ENCODE measurements around the gene TKTL1. TPM values are rescaled to one million over a fixed set of nuclear protein-coding genes. Genes with fewer than 3 reads are reported as not detected.
A peak's percentile ranks its signal among the peaks of the same experiment; 100 is the strongest.

The TKTL1 gene
- total RNA-seq, 1 donor from 2014 or later = not detected

DNA sequence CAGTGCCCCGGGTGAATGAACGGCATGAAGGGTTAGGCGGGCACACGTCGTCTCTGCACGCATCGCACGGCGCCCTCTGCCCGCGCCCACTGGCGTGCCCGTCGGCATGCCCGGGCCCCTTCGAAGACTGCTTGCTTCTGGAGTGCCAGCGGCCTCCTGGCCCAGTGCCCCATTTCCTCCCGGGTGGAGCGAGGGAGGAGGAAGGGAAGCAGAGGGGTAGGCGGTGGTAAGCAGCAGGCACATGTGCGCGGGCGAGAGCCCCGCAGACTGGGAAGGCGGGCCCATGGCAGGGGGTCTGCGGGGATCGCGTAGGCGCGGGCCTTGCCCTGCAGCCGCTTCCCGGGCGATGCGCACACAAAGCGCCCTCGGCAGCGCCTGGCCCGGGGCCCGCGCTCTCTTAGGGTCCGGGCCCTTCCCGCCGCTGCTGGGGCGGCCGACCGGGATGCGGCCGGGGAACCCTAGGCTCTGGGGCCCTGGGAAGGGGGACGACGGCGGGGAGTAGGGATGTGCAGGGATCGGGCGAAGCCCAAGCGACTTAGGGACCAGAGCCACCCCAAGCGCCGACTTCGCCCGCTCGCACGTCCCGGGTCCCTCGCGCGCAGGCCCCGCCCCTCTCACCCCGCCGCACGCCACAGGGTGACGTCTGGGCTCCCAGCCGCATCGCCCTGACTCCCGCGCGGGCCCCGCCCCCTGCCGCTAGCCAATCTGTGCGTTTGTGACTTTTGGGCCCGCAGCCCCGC lies 82.6 kb downstream of the TKTL1 start:
- H3K27ac Mint-ChIP-seq = no peak overlapping the region
- H3K9me3 Mint-ChIP-seq = peaks cover 14% of the 10 kb centered on the region
- Histone ChIP-seq H3K27me3 (peaks cover 11% of the 10 kb centered on the region), H3K4me3 (peak overlapping the region; percentile 50), H2AFZ (replicated peaks) (no peak overlapping the region), H4K20me1 (ENCODE audit: low read depth) (peaks cover 16% of the 10 kb centered on the region), H3K4me2 (peak overlapping the region; percentile 80), H3F3A (ENCODE audit: low read depth) (peaks cover 26% of the 10 kb centered on the region), H3K9ac (peak overlapping the region; percentile 71), H3K4me1 (peaks cover 4% of the 10 kb centered on the region), H3K36me3 (no peaks in the 10 kb centered on the region), H3K9me3 (ENCODE audit: low read depth) (no peaks in the 10 kb centered on the region), H3K79me2 (ENCODE audit: low read depth) (peaks cover 18% of the 10 kb centered on the region), H3K27ac (peak overlapping the region; percentile 97)
- TF ChIP-seq, protein P1, sequence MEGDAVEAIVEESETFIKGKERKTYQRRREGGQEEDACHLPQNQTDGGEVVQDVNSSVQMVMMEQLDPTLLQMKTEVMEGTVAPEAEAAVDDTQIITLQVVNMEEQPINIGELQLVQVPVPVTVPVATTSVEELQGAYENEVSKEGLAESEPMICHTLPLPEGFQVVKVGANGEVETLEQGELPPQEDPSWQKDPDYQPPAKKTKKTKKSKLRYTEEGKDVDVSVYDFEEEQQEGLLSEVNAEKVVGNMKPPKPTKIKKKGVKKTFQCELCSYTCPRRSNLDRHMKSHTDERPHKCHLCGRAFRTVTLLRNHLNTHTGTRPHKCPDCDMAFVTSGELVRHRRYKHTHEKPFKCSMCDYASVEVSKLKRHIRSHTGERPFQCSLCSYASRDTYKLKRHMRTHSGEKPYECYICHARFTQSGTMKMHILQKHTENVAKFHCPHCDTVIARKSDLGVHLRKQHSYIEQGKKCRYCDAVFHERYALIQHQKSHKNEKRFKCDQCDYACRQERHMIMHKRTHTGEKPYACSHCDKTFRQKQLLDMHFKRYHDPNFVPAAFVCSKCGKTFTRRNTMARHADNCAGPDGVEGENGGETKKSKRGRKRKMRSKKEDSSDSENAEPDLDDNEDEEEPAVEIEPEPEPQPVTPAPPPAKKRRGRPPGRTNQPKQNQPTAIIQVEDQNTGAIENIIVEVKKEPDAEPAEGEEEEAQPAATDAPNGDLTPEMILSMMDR (IDR thresholded peaks at IDR 0.05) = no peak
- no peak for TF ChIP-seq EZH2phosphoT487 (IDR thresholded peaks at IDR 0.05)
- no peak for TF ChIP-seq EZH2 (IDR thresholded peaks at IDR 0.05)
- no peak for DNase-seq (ENCODE audit: low spot score)
- H3K4me3 Mint-ChIP-seq = peak overlapping the region; percentile 89
- H3K27me3 Mint-ChIP-seq (ENCODE audit: insufficient read depth, low read depth) = peaks cover 3% of the 10 kb centered on the region
- H3K36me3 Mint-ChIP-seq = peaks cover 2% of the 10 kb centered on the region
- H3K4me1 Mint-ChIP-seq = peaks cover 17% of the 10 kb centered on the region

DNA sequence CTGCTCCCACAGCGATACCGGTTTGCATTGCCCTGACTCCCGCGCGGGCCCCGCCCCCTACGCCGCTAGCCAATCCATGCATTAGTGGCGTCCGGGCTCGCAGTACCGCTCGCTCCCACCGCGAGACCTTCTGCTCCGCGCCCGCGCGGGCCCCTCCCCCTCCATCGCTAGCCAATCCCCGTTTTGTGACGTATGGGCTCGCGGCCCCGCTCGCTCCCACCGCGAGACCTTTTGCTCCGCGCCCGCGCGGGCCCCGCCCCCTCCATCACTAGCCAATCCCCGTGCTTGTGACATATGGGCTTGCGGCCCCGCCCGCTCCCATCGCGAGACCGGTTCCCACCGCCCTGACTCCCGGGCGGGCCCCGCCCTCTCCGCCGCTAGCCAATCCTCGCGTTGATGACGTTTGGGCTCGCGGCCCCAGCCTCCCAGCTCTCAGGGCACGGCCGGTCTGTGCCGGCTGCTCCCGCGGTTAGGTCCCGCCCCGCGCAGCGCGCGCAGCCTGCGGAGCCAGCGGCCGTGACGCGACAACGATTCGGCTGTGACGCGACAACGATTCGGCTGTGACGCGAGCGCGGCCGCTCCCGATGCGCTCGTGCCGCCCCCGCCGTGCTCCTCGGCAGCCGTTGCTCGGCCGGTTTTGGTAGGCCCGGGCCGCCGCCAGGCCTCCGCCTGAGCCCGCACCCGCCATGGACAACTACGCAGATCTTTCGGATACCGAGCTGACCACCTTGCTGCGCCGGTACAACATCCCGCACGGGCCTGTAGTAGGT lies 83.4 kb downstream of the TKTL1 start, which contains the start of gene EMD:
EMD (plus strand) TSS at position 497 of the 770 bp plus-strand sequence; CDS start at position 687, 190 bp downstream.
- no peaks in the 10 kb centered on the region for H3K27me3 Mint-ChIP-seq (ENCODE audit: insufficient read depth, low read depth)
- peak; percentile 97 for DNase-seq (ENCODE audit: low spot score)
- peaks cover 26% of the 10 kb centered on the region for H3F3A ChIP-seq (ENCODE audit: low read depth)
- H4K20me1 ChIP-seq (ENCODE audit: low read depth) = peaks cover 14% of the 10 kb centered on the region
- peaks cover 4% of the 10 kb centered on the region for H3K4me1 ChIP-seq
- peaks cover 18% of the 10 kb centered on the region for H3K79me2 ChIP-seq (ENCODE audit: low read depth)
- peak within 1 kb of the TSS; percentile 80 for H3K4me2 ChIP-seq
- H3K9me3 ChIP-seq (ENCODE audit: low read depth) = no peaks in the 10 kb centered on the region
- H3K36me3 ChIP-seq = no peaks in the 10 kb centered on the region
- no peak within 1 kb of the TSS for H2AFZ ChIP-seq (replicated peaks)
- peak within 1 kb of the TSS; percentile 76 for H3K4me3 ChIP-seq
- H3K27ac Mint-ChIP-seq = no peak within 1 kb of the TSS
- H3K4me1 Mint-ChIP-seq = peaks cover 14% of the 10 kb centered on the region
- TF ChIP-seq EZH2 (IDR thresholded peaks at IDR 0.05) (no peak), EZH2phosphoT487 (IDR thresholded peaks at IDR 0.05) (no peak)
- TF ChIP-seq, protein P1 (IDR thresholded peaks at IDR 0.05) = no peak
- peaks cover 19% of the 10 kb centered on the region for H3K9me3 Mint-ChIP-seq
- peak within 1 kb of the TSS; percentile 89 for H3K4me3 Mint-ChIP-seq
- peak within 1 kb of the TSS; percentile 97 for H3K27ac ChIP-seq
- peaks cover 2% of the 10 kb centered on the region for H3K36me3 Mint-ChIP-seq
- H3K27me3 ChIP-seq = peaks cover 11% of the 10 kb centered on the region
- H3K9ac ChIP-seq = peak within 1 kb of the TSS; percentile 98

DNA sequence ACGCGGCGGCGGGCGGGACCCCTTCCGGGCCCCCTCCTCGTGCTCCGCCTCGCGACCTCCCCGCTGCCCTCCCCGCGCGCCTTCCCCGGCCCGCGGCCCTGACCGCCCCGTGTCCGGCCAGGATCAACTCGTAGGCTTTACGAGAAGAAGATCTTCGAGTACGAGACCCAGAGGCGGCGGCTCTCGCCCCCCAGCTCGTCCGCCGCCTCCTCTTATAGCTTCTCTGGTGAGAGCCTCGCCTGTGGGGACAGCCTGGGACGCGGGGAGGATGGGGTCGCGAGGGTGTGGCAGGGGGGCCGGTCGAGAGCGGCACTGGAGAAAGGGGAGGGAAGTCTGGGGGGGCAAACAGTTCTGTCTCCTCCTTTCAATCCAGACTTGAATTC lies 84.0 kb downstream of the TKTL1 start:
- TF ChIP-seq EZH2phosphoT487 (IDR thresholded peaks at IDR 0.05) (no peak), EZH2 (IDR thresholded peaks at IDR 0.05) (no peak)
- TF ChIP-seq, protein P1 (IDR thresholded peaks at IDR 0.05) = no peak
- H3K4me3 ChIP-seq = peak overlapping the region; percentile 76
- peaks cover 10% of the 10 kb centered on the region for H3K27me3 ChIP-seq
- Mint-ChIP-seq H3K27ac (no peak overlapping the region), H3K4me1 (peaks cover 14% of the 10 kb centered on the region), H3K9me3 (peaks cover 19% of the 10 kb centered on the region), H3K4me3 (peak overlapping the region; percentile 89), H3K36me3 (peaks cover 2% of the 10 kb centered on the region), H3K27me3 (ENCODE audit: insufficient read depth, low read depth) (peaks cover 3% of the 10 kb centered on the region)
- H3K9me3 ChIP-seq (ENCODE audit: low read depth) = no peaks in the 10 kb centered on the region
- DNase-seq (ENCODE audit: low spot score) = no peak
- peak overlapping the region; percentile 77 for H3K4me2 ChIP-seq
- peak overlapping the region; percentile 96 for H3K27ac ChIP-seq
- no peak overlapping the region for H2AFZ ChIP-seq (replicated peaks)
- H3K4me1 ChIP-seq = peaks cover 4% of the 10 kb centered on the region
- no peaks in the 10 kb centered on the region for H3K36me3 ChIP-seq
- H3F3A ChIP-seq (ENCODE audit: low read depth) = peaks cover 26% of the 10 kb centered on the region
- peaks cover 14% of the 10 kb centered on the region for H4K20me1 ChIP-seq (ENCODE audit: low read depth)
- H3K79me2 ChIP-seq (ENCODE audit: low read depth) = peaks cover 18% of the 10 kb centered on the region
- peak overlapping the region; percentile 98 for H3K9ac ChIP-seq

Other genes starting within 250 kb of the TKTL1 start
- 26.7 and 32.4 TPM in 2 replicates for gene MECP2, start 198.1 kb upstream of the TKTL1 start, total RNA-seq (ENCODE audit: low replicate concordance)
- gene OPN1LW, start 151.6 kb upstream of the TKTL1 start, total RNA-seq (ENCODE audit: low replicate concordance) = not detected in 2 replicates
- gene OPN1MW, start 113.2 kb upstream of the TKTL1 start, total RNA-seq (ENCODE audit: low replicate concordance) = not detected in 2 replicates
- gene OPN1MW2, start 76.0 kb upstream of the TKTL1 start, total RNA-seq (ENCODE audit: low replicate concordance) = not detected in 2 replicates
- not detected in 2 replicates for gene OPN1MW3, start 38.2 kb upstream of the TKTL1 start, total RNA-seq (ENCODE audit: low replicate concordance)
- gene TEX28, start 671 bp upstream of the TKTL1 start, total RNA-seq (ENCODE audit: low replicate concordance) = not detected in 2 replicates
- gene FLNA, start 78.8 kb downstream of the TKTL1 start, total RNA-seq (ENCODE audit: low replicate concordance) = 189 and 559 TPM in 2 replicates
- gene EMD, start 83.5 kb downstream of the TKTL1 start, total RNA-seq (ENCODE audit: low replicate concordance) = 18.3 and 62.0 TPM in 2 replicates
- 4,507 and 7,403 TPM in 2 replicates for gene RPL10, start 102.6 kb downstream of the TKTL1 start, total RNA-seq (ENCODE audit: low replicate concordance)
- gene DNASE1L1, start 113.5 kb downstream of the TKTL1 start, total RNA-seq (ENCODE audit: low replicate concordance) = 14.2 and 27.2 TPM in 2 replicates
- 19.8 and 46.5 TPM in 2 replicates for gene TAFAZZIN, start 115.7 kb downstream of the TKTL1 start, total RNA-seq (ENCODE audit: low replicate concordance)
- gene ATP6AP1, start 132.9 kb downstream of the TKTL1 start, total RNA-seq (ENCODE audit: low replicate concordance) = 22.6 and 47.4 TPM in 2 replicates
- gene GDI1, start 141.4 kb downstream of the TKTL1 start, total RNA-seq (ENCODE audit: low replicate concordance) = 119 and 244 TPM in 2 replicates
- 30.4 and 36.3 TPM in 2 replicates for gene FAM50A, start 148.3 kb downstream of the TKTL1 start, total RNA-seq (ENCODE audit: low replicate concordance)
- 4.3 and 9.6 TPM in 2 replicates for gene PLXNA3, start 162.5 kb downstream of the TKTL1 start, total RNA-seq (ENCODE audit: low replicate concordance)
- 7.6 and 33.3 TPM in 2 replicates for gene LAGE3, start 183.5 kb downstream of the TKTL1 start, total RNA-seq (ENCODE audit: low replicate concordance)
- 12.1 and 31.1 TPM in 2 replicates for gene UBL4A, start 190.8 kb downstream of the TKTL1 start, total RNA-seq (ENCODE audit: low replicate concordance)
- gene SLC10A3, start 194.8 kb downstream of the TKTL1 start, total RNA-seq (ENCODE audit: low replicate concordance) = 3.5 and 5.7 TPM in 2 replicates
- 4.5 and 16.8 TPM in 2 replicates for gene FAM3A, start 220.4 kb downstream of the TKTL1 start, total RNA-seq (ENCODE audit: low replicate concordance)

All from neural progenitor cell (in vitro differentiated cells).